ENCODE measurements around the gene FBXO41.

The FBXO41 gene

DNA sequence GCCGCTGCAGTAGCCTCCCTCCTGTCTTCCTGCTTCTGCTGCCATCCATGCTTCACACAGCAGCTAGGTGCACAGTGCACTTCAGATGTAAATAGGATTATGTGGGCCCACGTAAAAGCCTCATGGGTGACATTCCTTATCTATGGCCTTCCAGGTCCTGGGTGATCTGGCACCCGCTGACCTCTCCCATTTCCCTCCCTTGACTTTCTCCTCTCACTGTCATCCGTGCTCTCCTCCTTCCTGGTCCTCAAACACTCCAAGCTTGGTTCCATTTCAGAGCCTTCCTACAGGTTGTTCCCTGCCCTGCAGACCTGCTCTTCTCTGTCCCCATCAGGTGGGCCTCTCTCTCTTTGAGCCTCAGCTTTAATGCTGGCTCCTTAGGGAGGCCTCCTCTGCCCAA is 74.3 kb downstream of the FBXO41 start:
- no peak for DNase-seq

GRCh38 chr2:73208258-73208657 is 76.0 kb downstream of the FBXO41 start:
- no peak for DNase-seq

DNA sequence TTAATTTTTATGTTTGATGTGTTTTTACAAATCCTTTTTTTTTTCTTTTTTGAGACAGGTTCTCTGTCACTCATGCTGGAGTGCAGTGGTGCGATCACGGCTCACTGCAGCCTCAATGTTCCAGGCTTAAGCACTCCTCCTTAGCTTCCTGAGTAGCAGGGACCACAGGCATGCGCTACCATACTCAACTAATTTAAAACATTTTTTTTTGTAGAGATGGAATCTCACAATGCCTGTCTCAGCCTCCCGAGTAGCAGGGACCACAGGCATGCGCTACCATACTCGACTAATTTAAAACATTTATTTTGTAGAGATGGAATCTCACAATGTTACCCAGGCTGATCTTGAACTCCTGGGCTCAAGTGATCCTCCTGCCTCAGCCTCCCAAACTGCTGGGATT is 78.7 kb downstream of the FBXO41 start:
- no peak for DNase-seq

Measured in CD4-positive, alpha-beta T cell treated with Interleukin-4 for 4 hours (primary cell).